Measurements from ENCODE around the gene RUNX2. TPM values are rescaled to one million over a fixed set of nuclear protein-coding genes. Genes with fewer than 3 reads are reported as not detected.

The RUNX2 gene
- total RNA-seq, 2 experiments from 2014 or later, result 0.27 to 0.44 TPM

GRCh38 chr6:45365036-45365435 lies 36.9 kb downstream of the RUNX2 start:
- intact Hi-C loops (cut with micrococcal nuclease; ENCODE audit: unreplicated experiment), result no loop called here
- TF ChIP-seq CTCF (conservative IDR thresholded peaks at IDR 0.05; ENCODE audit: low read length) (no peak), EZH2phosphoT487 (IDR thresholded peaks at IDR 0.05; ENCODE audit: borderline replicate concordance, low read depth, low read length) (no peak)
- Histone ChIP-seq H3K4me1 (ENCODE audit: insufficient read depth, low read length, poor library complexity, severe bottlenecking) (no peaks in the 10 kb centered on the region), H2AFZ (ENCODE audit: low read length) (no peak overlapping the region), H3K36me3 (ENCODE audit: insufficient read depth, low read length) (no peaks in the 10 kb centered on the region), H3K9me3 (ENCODE audit: low read length) (no peaks in the 10 kb centered on the region), H4K20me1 (ENCODE audit: insufficient read depth, low read length) (no peaks in the 10 kb centered on the region), H3K27ac (ENCODE audit: low read depth, low read length, poor library complexity, severe bottlenecking) (no peak overlapping the region), H3K4me3 (ENCODE audit: low read depth, low read length, poor library complexity, severe bottlenecking) (no peak overlapping the region), H3K9me2 (ENCODE audit: insufficient read depth, low read length) (no peaks in the 10 kb centered on the region), H3K79me2 (ENCODE audit: insufficient read depth, low read depth, low read length) (no peaks in the 10 kb centered on the region), H3K4me2 (ENCODE audit: low read length) (no peak overlapping the region)
- no TSS peak for BruUV-seq (replicated peaks)
- no peak for DNase-seq (ENCODE audit: low spot score)
- ChIA-PET CTCF (ENCODE audit: unreplicated experiment) (no interaction called here), POLR2A (interaction anchor here (0.7 kb wide), 2 partner anchors 891 to 990 kb away, joined by 3 to 4 read pairs; no protein-coding TSS in a partner anchor)

GRCh38 chr6:45366534-45366933 lies 38.4 kb downstream of the RUNX2 start:
- Histone ChIP-seq H3K27ac (ENCODE audit: low read depth, low read length, poor library complexity, severe bottlenecking) (no peak overlapping the region), H3K4me3 (ENCODE audit: low read depth, low read length, poor library complexity, severe bottlenecking) (no peak overlapping the region), H2AFZ (ENCODE audit: low read length) (no peak overlapping the region), H4K20me1 (ENCODE audit: insufficient read depth, low read length) (no peaks in the 10 kb centered on the region), H3K9me2 (ENCODE audit: insufficient read depth, low read length) (no peaks in the 10 kb centered on the region), H3K79me2 (ENCODE audit: insufficient read depth, low read depth, low read length) (no peaks in the 10 kb centered on the region), H3K36me3 (ENCODE audit: insufficient read depth, low read length) (no peaks in the 10 kb centered on the region), H3K9me3 (ENCODE audit: low read length) (no peaks in the 10 kb centered on the region), H3K4me2 (ENCODE audit: low read length) (no peak overlapping the region), H3K4me1 (ENCODE audit: insufficient read depth, low read length, poor library complexity, severe bottlenecking) (no peaks in the 10 kb centered on the region)
- TF ChIP-seq CTCF (conservative IDR thresholded peaks at IDR 0.05; ENCODE audit: low read length), result no peak
- no peak for TF ChIP-seq EZH2phosphoT487 (IDR thresholded peaks at IDR 0.05; ENCODE audit: borderline replicate concordance, low read depth, low read length)
- ChIA-PET POLR2A (interaction anchor here (1.3 to 2.2 kb wide), 2 partner anchors 9 to 10 kb away, joined by 4 to 6 read pairs; no protein-coding TSS in a partner anchor), CTCF (ENCODE audit: unreplicated experiment) (no interaction called here)
- intact Hi-C loops (cut with micrococcal nuclease; ENCODE audit: unreplicated experiment), result no loop called here
- no peak for DNase-seq (ENCODE audit: low spot score)
- BruUV-seq (replicated peaks), result no TSS peak

DNA sequence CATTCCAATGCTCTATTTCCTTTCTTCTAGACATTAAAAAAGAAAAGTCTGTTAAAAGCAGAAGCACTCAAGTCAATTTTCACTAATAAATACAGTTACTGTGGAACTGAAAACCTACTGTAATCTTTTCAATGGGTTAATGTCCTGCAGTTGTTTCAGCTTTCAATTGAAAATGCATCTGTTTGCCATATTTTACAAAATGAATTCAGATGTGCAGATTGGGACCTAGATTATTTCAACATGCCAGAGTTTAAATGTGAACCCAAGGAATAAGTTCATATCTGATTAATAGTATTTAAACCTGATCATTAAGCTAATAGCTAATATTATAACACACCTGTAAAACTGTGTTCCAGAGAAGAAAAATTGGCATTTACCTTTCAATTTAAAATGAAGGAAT lies 39.9 kb downstream of the RUNX2 start:
- Histone ChIP-seq H3K9me3 (ENCODE audit: low read length) (no peaks in the 10 kb centered on the region), H3K79me2 (ENCODE audit: insufficient read depth, low read depth, low read length) (no peaks in the 10 kb centered on the region), H2AFZ (ENCODE audit: low read length) (no peak overlapping the region), H4K20me1 (ENCODE audit: insufficient read depth, low read length) (no peaks in the 10 kb centered on the region), H3K36me3 (ENCODE audit: insufficient read depth, low read length) (no peaks in the 10 kb centered on the region), H3K4me2 (ENCODE audit: low read length) (no peak overlapping the region), H3K9me2 (ENCODE audit: insufficient read depth, low read length) (no peaks in the 10 kb centered on the region), H3K4me3 (ENCODE audit: low read depth, low read length, poor library complexity, severe bottlenecking) (no peak overlapping the region), H3K4me1 (ENCODE audit: insufficient read depth, low read length, poor library complexity, severe bottlenecking) (no peaks in the 10 kb centered on the region), H3K27ac (ENCODE audit: low read depth, low read length, poor library complexity, severe bottlenecking) (no peak overlapping the region)
- DNase-seq (ENCODE audit: low spot score), result no peak
- BruUV-seq (replicated peaks), result no TSS peak
- intact Hi-C loops (cut with micrococcal nuclease; ENCODE audit: unreplicated experiment), result no loop called here
- TF ChIP-seq CTCF (conservative IDR thresholded peaks at IDR 0.05; ENCODE audit: low read length) (no peak), EZH2phosphoT487 (IDR thresholded peaks at IDR 0.05; ENCODE audit: borderline replicate concordance, low read depth, low read length) (no peak)
- POLR2A ChIA-PET, result interaction anchor here (2.2 kb wide), 1 partner anchor 9 kb away, joined by 6 read pairs; no protein-coding TSS in a partner anchor
- CTCF ChIA-PET (ENCODE audit: unreplicated experiment), result no interaction called here

Data from OCI-LY7 (cell line).